Retinal pigment epithelial cell (primary cell): ENCODE data around the gene PYGO1.

Source experiments
- DNase-seq: peaks from one replicate; pipeline ENCODE4 v3.0.0-alpha.2; 2010; ENCODE audit warnings: low read depth
- H3K4me3 ChIP-seq: 2 replicates; pipeline ENCODE4 v1.5.1; 2011; ENCODE audit warnings: mild to moderate bottlenecking, low read length, control low read depth, moderate library complexity
- CTCF ChIP-seq: conservative IDR thresholded peaks from 2 replicates; pipeline ENCODE4 v1.5.1; 2011; ENCODE audit warnings: low read depth, low read length, control low read depth, inconsistent platforms

Gene PYGO1

GRCh38 chr15:55546718-55547117 is 41.4 kb downstream of the PYGO1 start:
- DNase-seq: peak; percentile 75
- no peak overlapping the region for H3K4me3 ChIP-seq
- no peak for TF ChIP-seq CTCF

GRCh38 chr15:55535436-55535835 is 52.7 kb downstream of the PYGO1 start:
- H3K4me3 ChIP-seq: no peak overlapping the region
- DNase-seq: no peak
- TF ChIP-seq CTCF: no peak

GRCh38 chr15:55532944-55533343 is 55.2 kb downstream of the PYGO1 start:
- no peak for TF ChIP-seq CTCF
- no peak for DNase-seq

GRCh38 chr15:55530861-55531313 is 57.3 kb downstream of the PYGO1 start:
- H3K4me3 ChIP-seq: no peak overlapping the region
- no peak for DNase-seq
- no peak for TF ChIP-seq CTCF

More at GRCh38 chr15:55532944-55533343, 55.2 kb downstream of the PYGO1 start:
- H3K4me3 ChIP-seq: no peak overlapping the region

GRCh38 chr15:55528812-55529211 is 59.3 kb downstream of the PYGO1 start:
- H3K4me3 ChIP-seq: no peak overlapping the region
- no peak for TF ChIP-seq CTCF

GRCh38 chr15:55527150-55527549 is 61.0 kb downstream of the PYGO1 start:
- no peak overlapping the region for H3K4me3 ChIP-seq
- no peak for TF ChIP-seq CTCF
- no peak for DNase-seq

More at GRCh38 chr15:55528812-55529211, 59.3 kb downstream of the PYGO1 start:
- no peak for DNase-seq

- peak; percentile 77 for TF ChIP-seq CTCF
- no peak overlapping the region for H3K4me3 ChIP-seq
- DNase-seq: peak; percentile 24
These were observed 61.5 kb downstream of the PYGO1 start for GRCh38 chr15:55526559-55527036.
